ENCODE data around the gene IQCB1.
"Not testable (repeated sequence)": the region's sequence is repeated elsewhere in the genome, so short reads cannot be mapped to it uniquely, and the experiment has no call there.

IQCB1 gene

DNA sequence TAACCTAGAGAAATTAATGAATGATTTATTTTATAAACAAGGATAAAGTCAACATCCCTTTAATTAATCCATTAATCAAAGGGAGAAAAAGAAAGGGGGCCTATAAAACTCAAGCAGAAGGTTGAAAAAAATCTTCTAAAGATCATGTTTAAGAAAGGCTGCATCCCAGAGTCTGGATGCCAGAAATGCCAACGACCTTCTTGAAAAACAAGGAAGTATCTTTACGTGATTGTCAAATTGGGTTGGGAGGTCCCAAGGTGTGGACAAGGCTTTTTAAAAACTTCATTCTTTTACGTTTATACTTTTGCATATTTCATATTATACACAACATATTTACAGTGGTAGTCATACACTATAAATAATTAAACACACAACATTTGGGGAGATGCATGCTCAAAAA lies 86.9 kb downstream of the IQCB1 start:
- Histone ChIP-seq H3K9ac (ENCODE audit: low read depth, low read length) (0 out of 2 replicates have a peak overlapping the region, but pooled peaks have one; percentile 92), H3K36me3 (ENCODE audit: insufficient read depth, low read length) (no peaks in the 10 kb centered on the region), H3K9me3 (ENCODE audit: insufficient read depth, low read depth, low read length) (no peaks in the 10 kb centered on the region), H3K4me3 (ENCODE audit: low read length) (peak overlapping the region; percentile 88), H3K27ac (ENCODE audit: low read depth, low read length) (no peak overlapping the region), H3K27me3 (ENCODE audit: insufficient read depth, low read length) (no peaks in the 10 kb centered on the region; the same call in 1 of the 2 replicates), H3K4me1 (ENCODE audit: insufficient read depth, low read length) (peaks cover 14% of the 10 kb centered on the region; the same call in 1 of the 2 replicates)
- 72% methylated on average over 2 of the region's 3 CpGs for WGBS

DNA sequence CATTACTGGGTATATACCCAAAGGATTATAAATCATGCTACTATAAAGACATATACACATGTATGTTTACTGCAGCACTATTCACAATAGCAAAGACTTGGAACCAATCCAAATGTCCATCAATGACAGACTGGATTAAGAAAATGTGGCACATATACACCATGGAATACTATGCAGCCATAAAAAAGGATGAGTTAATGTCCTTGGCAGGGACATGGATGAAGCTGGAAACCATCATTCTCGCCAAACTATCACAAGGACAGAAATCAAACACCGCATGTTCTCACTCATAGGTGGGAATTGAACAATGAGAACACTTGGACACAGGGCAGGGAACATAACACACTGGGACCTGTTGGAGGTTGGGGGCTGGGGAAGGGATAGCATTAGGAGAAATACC lies 91.8 kb downstream of the IQCB1 start:
- not testable (repeated sequence) for H3K27ac ChIP-seq (ENCODE audit: low read depth, low read length); H3K27me3 ChIP-seq (ENCODE audit: insufficient read depth, low read length); H3K4me3 ChIP-seq (ENCODE audit: low read length); H3K36me3 ChIP-seq (ENCODE audit: insufficient read depth, low read length); H3K9me3 ChIP-seq (ENCODE audit: insufficient read depth, low read depth, low read length); H3K4me1 ChIP-seq (ENCODE audit: insufficient read depth, low read length); H3K9ac ChIP-seq (ENCODE audit: low read depth, low read length)
- 100% methylated on average over 2 of the region's 2 CpGs for WGBS

DNA sequence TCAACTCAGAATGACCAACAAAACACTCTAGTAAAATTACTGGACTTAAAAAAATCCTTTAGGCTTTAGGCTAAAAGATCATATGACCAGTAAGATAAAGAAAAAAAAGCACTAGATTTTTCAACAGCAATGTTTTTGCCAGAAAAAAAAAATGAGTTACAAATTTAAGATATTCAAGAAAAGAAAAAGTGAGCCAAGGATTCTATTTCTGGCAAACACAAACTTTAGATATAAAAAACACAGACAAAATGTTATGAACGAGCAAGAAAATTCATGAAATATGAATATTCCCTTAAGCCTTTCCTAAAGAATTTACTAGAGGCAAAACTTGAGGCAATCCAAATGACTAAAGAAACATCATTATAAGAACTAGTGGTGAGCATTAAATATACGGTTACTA lies 94.0 kb downstream of the IQCB1 start:
- no peaks in the 10 kb centered on the region for H3K27me3 ChIP-seq (ENCODE audit: insufficient read depth, low read length)
- H3K9me3 ChIP-seq (ENCODE audit: insufficient read depth, low read depth, low read length) = no peaks in the 10 kb centered on the region
- 100% methylated on average over 2 of the region's 2 CpGs for WGBS
- no peak overlapping the region for H3K9ac ChIP-seq (ENCODE audit: low read depth, low read length)
- no peaks in the 10 kb centered on the region for H3K36me3 ChIP-seq (ENCODE audit: insufficient read depth, low read length)
- no peaks in the 10 kb centered on the region for H3K4me1 ChIP-seq (ENCODE audit: insufficient read depth, low read length)
- no peak overlapping the region for H3K27ac ChIP-seq (ENCODE audit: low read depth, low read length)
- no peak overlapping the region for H3K4me3 ChIP-seq (ENCODE audit: low read length)

GRCh38 chr3:121739902-121740301 lies 95.0 kb downstream of the IQCB1 start:
- H3K27me3 ChIP-seq (ENCODE audit: insufficient read depth, low read length) = no peaks in the 10 kb centered on the region
- H3K4me3 ChIP-seq (ENCODE audit: low read length) = no peak overlapping the region
- H3K4me1 ChIP-seq (ENCODE audit: insufficient read depth, low read length) = no peaks in the 10 kb centered on the region
- H3K9me3 ChIP-seq (ENCODE audit: insufficient read depth, low read depth, low read length) = no peaks in the 10 kb centered on the region
- H3K27ac ChIP-seq (ENCODE audit: low read depth, low read length) = no peak overlapping the region
- H3K36me3 ChIP-seq (ENCODE audit: insufficient read depth, low read length) = no peaks in the 10 kb centered on the region
- H3K9ac ChIP-seq (ENCODE audit: low read depth, low read length) = no peak overlapping the region

GRCh38 chr3:121737644-121738043 lies 97.2 kb downstream of the IQCB1 start:
- H3K9me3 ChIP-seq (ENCODE audit: insufficient read depth, low read depth, low read length) = no peaks in the 10 kb centered on the region
- no peaks in the 10 kb centered on the region for H3K27me3 ChIP-seq (ENCODE audit: insufficient read depth, low read length)
- H3K4me3 ChIP-seq (ENCODE audit: low read length) = no peak overlapping the region
- H3K4me1 ChIP-seq (ENCODE audit: insufficient read depth, low read length) = peaks cover 8% of the 10 kb centered on the region
- no peak overlapping the region for H3K27ac ChIP-seq (ENCODE audit: low read depth, low read length)
- 100% methylated on average over 1 of the region's 4 CpGs for WGBS
- H3K9ac ChIP-seq (ENCODE audit: low read depth, low read length) = no peak overlapping the region
- no peaks in the 10 kb centered on the region for H3K36me3 ChIP-seq (ENCODE audit: insufficient read depth, low read length)

DNA sequence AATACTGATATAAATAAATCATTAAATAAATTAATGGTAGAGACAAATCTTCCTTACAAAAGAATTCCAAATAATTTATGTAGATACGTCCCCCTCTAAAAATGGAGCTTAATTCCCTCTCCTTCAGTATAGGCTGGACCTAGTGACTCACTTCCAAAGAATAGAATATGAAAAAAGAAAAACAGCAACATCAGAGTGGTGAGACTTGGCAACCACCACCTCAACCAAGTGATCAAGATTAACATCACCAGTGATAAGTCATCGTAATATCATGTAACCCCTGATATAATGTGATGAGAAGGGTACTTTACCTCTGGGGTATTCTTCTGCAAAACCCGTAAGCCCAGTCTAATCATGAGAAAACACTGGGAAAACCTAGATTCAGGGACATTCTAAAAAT lies 98.7 kb downstream of the IQCB1 start:
- 100% methylated on average over 1 of the region's 3 CpGs for WGBS
- no peak overlapping the region for H3K9ac ChIP-seq (ENCODE audit: low read depth, low read length)
- H3K36me3 ChIP-seq (ENCODE audit: insufficient read depth, low read length) = no peaks in the 10 kb centered on the region
- no peak overlapping the region for H3K27ac ChIP-seq (ENCODE audit: low read depth, low read length)
- H3K4me1 ChIP-seq (ENCODE audit: insufficient read depth, low read length) = peaks cover 21% of the 10 kb centered on the region
- no peaks in the 10 kb centered on the region for H3K27me3 ChIP-seq (ENCODE audit: insufficient read depth, low read length)
- no peak overlapping the region for H3K4me3 ChIP-seq (ENCODE audit: low read length)
- no peaks in the 10 kb centered on the region for H3K9me3 ChIP-seq (ENCODE audit: insufficient read depth, low read depth, low read length)

DNA sequence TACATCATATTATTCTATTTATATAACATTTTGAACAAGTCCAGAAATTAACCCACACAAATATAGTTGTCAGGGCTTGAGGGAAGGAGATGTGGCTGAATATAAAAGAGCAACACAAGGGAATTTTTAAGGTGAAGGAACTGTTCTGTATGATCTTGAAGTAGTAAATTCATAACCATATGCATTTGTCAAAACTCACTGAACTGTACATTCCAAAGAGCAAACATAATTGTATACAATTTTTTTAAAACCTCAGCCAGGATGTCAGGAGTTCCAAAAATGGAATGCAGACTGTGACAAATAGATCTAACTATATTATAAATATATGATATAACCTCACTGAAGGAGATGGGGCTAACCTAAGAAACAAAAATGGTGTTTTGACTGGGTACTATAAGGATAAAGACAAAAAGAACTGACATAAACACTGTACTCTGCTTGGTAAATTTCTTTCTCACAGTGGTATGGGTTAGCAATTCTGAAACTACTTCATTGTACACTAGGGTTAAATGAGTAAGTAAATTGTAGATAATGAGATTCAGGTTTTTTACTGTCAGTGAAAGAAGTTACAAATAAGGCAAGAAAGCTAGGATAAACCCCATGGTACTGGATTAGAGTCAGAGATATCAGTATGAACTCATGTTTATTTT lies 99.7 kb downstream of the IQCB1 start:
- Histone ChIP-seq H3K4me1 (ENCODE audit: insufficient read depth, low read length) (peaks cover 21% of the 10 kb centered on the region), H3K9ac (ENCODE audit: low read depth, low read length) (no peak overlapping the region), H3K27me3 (ENCODE audit: insufficient read depth, low read length) (no peaks in the 10 kb centered on the region), H3K36me3 (ENCODE audit: insufficient read depth, low read length) (no peaks in the 10 kb centered on the region), H3K4me3 (ENCODE audit: low read length) (no peak overlapping the region), H3K9me3 (ENCODE audit: insufficient read depth, low read depth, low read length) (no peaks in the 10 kb centered on the region), H3K27ac (ENCODE audit: low read depth, low read length) (no peak overlapping the region)

GRCh38 chr3:121730940-121731687 lies 103.7 kb downstream of the IQCB1 start:
- Histone ChIP-seq H3K4me3 (ENCODE audit: low read length) (no peak overlapping the region), H3K27ac (ENCODE audit: low read depth, low read length) (no peak overlapping the region), H3K4me1 (ENCODE audit: insufficient read depth, low read length) (peaks cover 21% of the 10 kb centered on the region), H3K27me3 (ENCODE audit: insufficient read depth, low read length) (no peaks in the 10 kb centered on the region), H3K36me3 (ENCODE audit: insufficient read depth, low read length) (peaks cover 37% of the 10 kb centered on the region), H3K9me3 (ENCODE audit: insufficient read depth, low read depth, low read length) (no peaks in the 10 kb centered on the region), H3K9ac (ENCODE audit: low read depth, low read length) (no peak overlapping the region)
- WGBS = 92% methylated on average over 8 of the region's 8 CpGs

DNA sequence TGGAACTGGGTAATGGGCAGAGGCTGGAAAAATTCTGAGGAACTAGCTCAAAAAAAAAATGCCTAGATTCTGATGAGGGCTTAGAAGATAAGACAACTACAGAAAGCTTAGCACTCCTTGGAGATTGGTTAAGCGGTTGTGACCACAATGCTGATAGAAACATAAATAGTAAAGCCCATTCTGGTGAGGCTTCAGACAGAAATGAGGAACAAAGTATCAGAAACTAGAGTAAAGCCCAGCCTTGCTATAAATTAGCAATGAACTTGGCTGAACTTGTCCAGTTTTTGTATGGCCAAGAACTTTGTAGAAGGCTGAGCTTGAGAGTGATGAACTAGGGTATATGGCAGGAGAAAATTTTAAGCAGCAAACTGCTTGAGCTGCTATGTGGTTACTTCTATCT lies 110.7 kb downstream of the IQCB1 start:
- H3K36me3 ChIP-seq (ENCODE audit: insufficient read depth, low read length) = peaks cover 97% of the 10 kb centered on the region

GRCh38 chr3:121723485-121723884 lies 111.4 kb downstream of the IQCB1 start:
- Histone ChIP-seq H3K36me3 (ENCODE audit: insufficient read depth, low read length) (peaks cover 97% of the 10 kb centered on the region), H3K4me3 (ENCODE audit: low read length) (no peak overlapping the region), H3K4me1 (ENCODE audit: insufficient read depth, low read length) (no peaks in the 10 kb centered on the region), H3K27ac (ENCODE audit: low read depth, low read length) (no peak overlapping the region), H3K9me3 (ENCODE audit: insufficient read depth, low read depth, low read length) (no peaks in the 10 kb centered on the region), H3K27me3 (ENCODE audit: insufficient read depth, low read length) (no peaks in the 10 kb centered on the region), H3K9ac (ENCODE audit: low read depth, low read length) (no peak overlapping the region)
- no CpG with 5 or more reads among the region's 1 CpG for WGBS

More for the DNA sequence above, 110.7 kb downstream of the IQCB1 start:
- Histone ChIP-seq H3K9me3 (ENCODE audit: insufficient read depth, low read depth, low read length) (no peaks in the 10 kb centered on the region), H3K9ac (ENCODE audit: low read depth, low read length) (no peak overlapping the region), H3K4me1 (ENCODE audit: insufficient read depth, low read length) (no peaks in the 10 kb centered on the region), H3K4me3 (ENCODE audit: low read length) (no peak overlapping the region), H3K27me3 (ENCODE audit: insufficient read depth, low read length) (no peaks in the 10 kb centered on the region), H3K27ac (ENCODE audit: low read depth, low read length) (no peak overlapping the region)
- WGBS = 97% methylated on average over 1 of the region's 1 CpG

DNA sequence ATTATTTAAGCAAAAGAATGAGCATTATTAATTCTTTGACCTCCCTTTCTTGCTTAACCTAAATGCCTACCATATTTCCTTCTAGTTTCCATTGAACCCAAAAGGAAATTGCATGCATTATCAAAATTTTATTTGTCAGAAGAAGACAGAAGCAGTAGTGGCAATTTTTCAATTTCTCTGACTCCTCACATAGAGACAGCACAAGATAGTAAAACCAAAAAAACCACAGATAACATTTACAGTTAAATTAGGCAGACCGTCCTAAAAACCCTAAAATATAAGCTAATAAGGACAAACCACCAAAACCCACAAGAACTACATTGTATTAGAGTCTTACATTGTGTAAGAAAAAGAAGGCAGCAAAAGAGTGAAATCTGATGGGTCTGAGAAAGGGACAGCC lies 112.4 kb downstream of the IQCB1 start:
- Histone ChIP-seq H3K27ac (ENCODE audit: low read depth, low read length) (no peak overlapping the region), H3K9ac (ENCODE audit: low read depth, low read length) (no peak overlapping the region), H3K4me1 (ENCODE audit: insufficient read depth, low read length) (no peaks in the 10 kb centered on the region), H3K4me3 (ENCODE audit: low read length) (no peak overlapping the region), H3K36me3 (ENCODE audit: insufficient read depth, low read length) (peaks cover 97% of the 10 kb centered on the region), H3K27me3 (ENCODE audit: insufficient read depth, low read length) (no peaks in the 10 kb centered on the region), H3K9me3 (ENCODE audit: insufficient read depth, low read depth, low read length) (no peaks in the 10 kb centered on the region)
- WGBS = 88% methylated on average over 1 of the region's 1 CpG
